ENCODE data around the gene SLC5A9.

Gene SLC5A9

GRCh38 chr1:48206371-48206770, 16.1 kb upstream of the SLC5A9 start:
- no peaks in the 10 kb centered on the region for H3K9me2 ChIP-seq (replicated peaks; ENCODE audit: low read depth, low read length)
- H3K4me2 ChIP-seq (ENCODE audit: low read depth, low read length, poor library complexity, severe bottlenecking), result no peak overlapping the region
- TF ChIP-seq EZH2phosphoT487 (IDR thresholded peaks at IDR 0.05; ENCODE audit: borderline replicate concordance), result no peak
- no peak for TF ChIP-seq CTCF (conservative IDR thresholded peaks at IDR 0.05; ENCODE audit: low read length)
- no peak overlapping the region for H2AFZ ChIP-seq (ENCODE audit: low read length)
- H3K27me3 ChIP-seq (ENCODE audit: insufficient read depth, low read length, poor library complexity, severe bottlenecking), result no peaks in the 10 kb centered on the region
- no peaks in the 10 kb centered on the region for H3K79me2 ChIP-seq (ENCODE audit: insufficient read depth, low read length)
- no peaks in the 10 kb centered on the region for H3K9me3 ChIP-seq (ENCODE audit: insufficient read depth, low read depth, low read length)
- no peak overlapping the region for H3K9ac ChIP-seq (ENCODE audit: low read depth, low read length, poor library complexity, severe bottlenecking)
- no peaks in the 10 kb centered on the region for H4K20me1 ChIP-seq (ENCODE audit: insufficient read depth, low read length, poor library complexity, severe bottlenecking)
- no peaks in the 10 kb centered on the region for H3F3A ChIP-seq (ENCODE audit: low read depth)
- peaks cover 3% of the 10 kb centered on the region for H3K4me1 ChIP-seq (ENCODE audit: insufficient read depth, low read length, poor library complexity, severe bottlenecking)
- no peaks in the 10 kb centered on the region for H3K36me3 ChIP-seq (ENCODE audit: insufficient read depth, low read length)
- no peak overlapping the region for H3K4me3 ChIP-seq (ENCODE audit: low read length, poor library complexity, severe bottlenecking)

DNA sequence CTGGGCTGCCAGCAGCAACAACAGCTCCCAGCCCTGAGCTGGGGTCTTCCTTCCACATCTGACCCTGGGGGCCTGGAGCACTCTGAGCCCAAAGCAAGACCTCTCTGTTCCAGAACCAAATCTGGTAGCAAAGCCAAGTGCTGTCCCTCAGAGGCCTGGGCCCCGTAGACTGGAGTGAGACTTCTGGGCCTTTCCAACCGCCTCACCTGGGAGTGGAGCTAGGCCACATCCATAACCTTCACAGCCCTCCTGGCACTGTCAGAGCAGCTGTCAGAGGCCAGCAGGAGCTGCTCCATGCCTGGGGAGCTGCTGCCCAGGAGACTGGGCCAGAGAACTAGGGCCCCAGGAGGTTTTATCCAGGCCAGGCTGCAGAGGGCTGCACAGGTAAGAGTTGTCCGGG, 15.4 kb upstream of the SLC5A9 start:
- no peaks in the 10 kb centered on the region for H3F3A ChIP-seq (ENCODE audit: low read depth)
- no peaks in the 10 kb centered on the region for H3K9me3 ChIP-seq (ENCODE audit: insufficient read depth, low read depth, low read length)
- no peaks in the 10 kb centered on the region for H3K4me1 ChIP-seq (ENCODE audit: insufficient read depth, low read length, poor library complexity, severe bottlenecking)
- no peak overlapping the region for H3K4me2 ChIP-seq (ENCODE audit: low read depth, low read length, poor library complexity, severe bottlenecking)
- no peaks in the 10 kb centered on the region for H4K20me1 ChIP-seq (ENCODE audit: insufficient read depth, low read length, poor library complexity, severe bottlenecking)
- H3K9ac ChIP-seq (ENCODE audit: low read depth, low read length, poor library complexity, severe bottlenecking), result no peak overlapping the region
- H3K36me3 ChIP-seq (ENCODE audit: insufficient read depth, low read length), result no peaks in the 10 kb centered on the region
- H3K4me3 ChIP-seq (ENCODE audit: low read length, poor library complexity, severe bottlenecking), result no peak overlapping the region
- no peaks in the 10 kb centered on the region for H3K79me2 ChIP-seq (ENCODE audit: insufficient read depth, low read length)
- TF ChIP-seq EZH2phosphoT487 (IDR thresholded peaks at IDR 0.05; ENCODE audit: borderline replicate concordance), result no peak
- TF ChIP-seq CTCF (conservative IDR thresholded peaks at IDR 0.05; ENCODE audit: low read length), result no peak
- H3K9me2 ChIP-seq (replicated peaks; ENCODE audit: low read depth, low read length), result no peaks in the 10 kb centered on the region
- no peak overlapping the region for H2AFZ ChIP-seq (ENCODE audit: low read length)
- H3K27me3 ChIP-seq (ENCODE audit: insufficient read depth, low read length, poor library complexity, severe bottlenecking), result no peaks in the 10 kb centered on the region

DNA sequence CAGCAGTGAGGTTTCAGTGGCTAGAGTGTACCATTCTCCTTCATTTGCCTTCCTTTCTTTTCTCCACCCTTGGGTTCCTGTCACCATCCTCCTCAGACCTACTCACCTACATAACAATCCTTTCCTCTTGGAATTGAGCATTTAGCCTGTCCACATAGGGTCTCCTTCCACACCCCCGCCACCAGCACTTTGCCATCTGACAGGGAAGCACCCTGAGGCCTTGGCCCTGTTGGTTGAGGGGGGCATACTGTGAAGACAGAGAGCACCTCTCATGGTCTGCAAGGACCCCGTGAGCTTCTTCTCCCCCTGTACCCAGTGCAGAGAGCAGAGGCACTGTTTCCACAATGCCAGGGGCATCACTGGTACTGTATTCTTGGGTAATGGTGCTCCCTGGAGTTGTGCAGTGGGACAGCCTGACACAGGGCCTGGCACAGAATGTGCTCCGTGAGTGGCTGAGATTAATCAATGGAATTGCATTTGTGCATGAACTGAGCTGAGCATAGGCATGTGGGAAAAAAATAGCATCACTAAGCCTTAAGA, 14.9 kb upstream of the SLC5A9 start:
- Histone ChIP-seq H4K20me1 (ENCODE audit: insufficient read depth, low read length, poor library complexity, severe bottlenecking) (no peaks in the 10 kb centered on the region), H3K9ac (ENCODE audit: low read depth, low read length, poor library complexity, severe bottlenecking) (no peak overlapping the region), H3K79me2 (ENCODE audit: insufficient read depth, low read length) (no peaks in the 10 kb centered on the region), H2AFZ (ENCODE audit: low read length) (no peak overlapping the region), H3K9me2 (replicated peaks; ENCODE audit: low read depth, low read length) (no peaks in the 10 kb centered on the region), H3K4me1 (ENCODE audit: insufficient read depth, low read length, poor library complexity, severe bottlenecking) (no peaks in the 10 kb centered on the region), H3K4me2 (ENCODE audit: low read depth, low read length, poor library complexity, severe bottlenecking) (no peak overlapping the region), H3K36me3 (ENCODE audit: insufficient read depth, low read length) (no peaks in the 10 kb centered on the region), H3K27me3 (ENCODE audit: insufficient read depth, low read length, poor library complexity, severe bottlenecking) (no peaks in the 10 kb centered on the region), H3K9me3 (ENCODE audit: insufficient read depth, low read depth, low read length) (no peaks in the 10 kb centered on the region), H3K4me3 (ENCODE audit: low read length, poor library complexity, severe bottlenecking) (no peak overlapping the region), H3F3A (ENCODE audit: low read depth) (no peaks in the 10 kb centered on the region)
- TF ChIP-seq CTCF (conservative IDR thresholded peaks at IDR 0.05; ENCODE audit: low read length) (no peak), EZH2phosphoT487 (IDR thresholded peaks at IDR 0.05; ENCODE audit: borderline replicate concordance) (no peak)

All from Loucy (cell line).